Thyroid gland (tissue), 4 donors: ENCODE measurements around the gene H6PD.

Source experiments
- POLR2A ChIP-seq, 2 donors: fragments of 450-650 bp; IDR thresholded peaks; one replicate each; pipeline ENCODE4 v1.6.1; 2017; ENCODE audit warnings: antibody characterized with exemption in 2 of 2, mild to moderate bottlenecking in 2 of 2, moderate library complexity in 1 of 2
- TF ChIP-seq, protein P1 (sequence below), 6 experiments: fragments of 200-600 bp in 3 of 6; fragments of 450-650 bp in 3 of 6; sonication (generic) in 3 of 6; IDR thresholded peaks; one replicate each; pipeline ENCODE4 v1.5.1; 2016 to 2019; ENCODE audit warnings: antibody characterized with exemption in 6 of 6, mild to moderate bottlenecking in 2 of 6, inconsistent platforms in 1 of 6, moderate library complexity in 1 of 6

- no peak for TF ChIP-seq POLR2A (IDR thresholded peaks at IDR 0.05)
- TF ChIP-seq, protein P1, sequence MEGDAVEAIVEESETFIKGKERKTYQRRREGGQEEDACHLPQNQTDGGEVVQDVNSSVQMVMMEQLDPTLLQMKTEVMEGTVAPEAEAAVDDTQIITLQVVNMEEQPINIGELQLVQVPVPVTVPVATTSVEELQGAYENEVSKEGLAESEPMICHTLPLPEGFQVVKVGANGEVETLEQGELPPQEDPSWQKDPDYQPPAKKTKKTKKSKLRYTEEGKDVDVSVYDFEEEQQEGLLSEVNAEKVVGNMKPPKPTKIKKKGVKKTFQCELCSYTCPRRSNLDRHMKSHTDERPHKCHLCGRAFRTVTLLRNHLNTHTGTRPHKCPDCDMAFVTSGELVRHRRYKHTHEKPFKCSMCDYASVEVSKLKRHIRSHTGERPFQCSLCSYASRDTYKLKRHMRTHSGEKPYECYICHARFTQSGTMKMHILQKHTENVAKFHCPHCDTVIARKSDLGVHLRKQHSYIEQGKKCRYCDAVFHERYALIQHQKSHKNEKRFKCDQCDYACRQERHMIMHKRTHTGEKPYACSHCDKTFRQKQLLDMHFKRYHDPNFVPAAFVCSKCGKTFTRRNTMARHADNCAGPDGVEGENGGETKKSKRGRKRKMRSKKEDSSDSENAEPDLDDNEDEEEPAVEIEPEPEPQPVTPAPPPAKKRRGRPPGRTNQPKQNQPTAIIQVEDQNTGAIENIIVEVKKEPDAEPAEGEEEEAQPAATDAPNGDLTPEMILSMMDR (IDR thresholded peaks at IDR 0.05), result peak in 1 of 6 experiments; percentile 24
These were observed 59.8 kb downstream of the H6PD start for GRCh38 chr1:9294405-9294773.
